GM20000 (cell line): ENCODE measurements around the gene ACSF3.

ENCODE experiments used
- DNase-seq: peaks from one replicate; pipeline ENCODE4 v3.0.0; 2012; ENCODE audit warnings: low spot score
- TF ChIP-seq, protein P1 (sequence below): IDR thresholded peaks from 2 replicates; pipeline ENCODE4 v1.5.1; 2012; ENCODE audit warnings: mild to moderate bottlenecking, control low read depth; ENCODE audit errors: extremely low read depth, missing control alignments

Gene ACSF3

DNA sequence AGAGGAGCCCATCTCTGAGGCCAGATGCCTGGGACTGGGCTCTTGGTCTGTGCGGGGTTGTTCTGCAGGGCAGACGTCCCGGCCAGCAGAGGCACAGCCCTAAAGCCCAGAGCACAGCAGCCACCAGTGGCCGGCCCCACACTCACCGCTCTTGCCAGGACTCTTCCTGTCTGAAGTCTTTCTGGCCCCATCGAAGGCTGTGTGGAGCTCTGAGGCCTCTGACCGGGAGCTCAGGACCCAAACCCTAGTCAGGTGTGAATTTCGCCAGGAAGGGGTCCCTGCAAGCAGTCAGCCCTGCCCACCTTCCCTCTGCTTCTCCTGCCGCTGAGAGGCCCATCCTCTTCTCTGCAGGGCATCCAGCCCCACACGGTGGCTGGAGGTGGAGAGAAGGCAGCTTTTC lies 10.7 kb downstream of the ACSF3 start:
- TF ChIP-seq, protein P1, sequence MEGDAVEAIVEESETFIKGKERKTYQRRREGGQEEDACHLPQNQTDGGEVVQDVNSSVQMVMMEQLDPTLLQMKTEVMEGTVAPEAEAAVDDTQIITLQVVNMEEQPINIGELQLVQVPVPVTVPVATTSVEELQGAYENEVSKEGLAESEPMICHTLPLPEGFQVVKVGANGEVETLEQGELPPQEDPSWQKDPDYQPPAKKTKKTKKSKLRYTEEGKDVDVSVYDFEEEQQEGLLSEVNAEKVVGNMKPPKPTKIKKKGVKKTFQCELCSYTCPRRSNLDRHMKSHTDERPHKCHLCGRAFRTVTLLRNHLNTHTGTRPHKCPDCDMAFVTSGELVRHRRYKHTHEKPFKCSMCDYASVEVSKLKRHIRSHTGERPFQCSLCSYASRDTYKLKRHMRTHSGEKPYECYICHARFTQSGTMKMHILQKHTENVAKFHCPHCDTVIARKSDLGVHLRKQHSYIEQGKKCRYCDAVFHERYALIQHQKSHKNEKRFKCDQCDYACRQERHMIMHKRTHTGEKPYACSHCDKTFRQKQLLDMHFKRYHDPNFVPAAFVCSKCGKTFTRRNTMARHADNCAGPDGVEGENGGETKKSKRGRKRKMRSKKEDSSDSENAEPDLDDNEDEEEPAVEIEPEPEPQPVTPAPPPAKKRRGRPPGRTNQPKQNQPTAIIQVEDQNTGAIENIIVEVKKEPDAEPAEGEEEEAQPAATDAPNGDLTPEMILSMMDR = no peak

DNA sequence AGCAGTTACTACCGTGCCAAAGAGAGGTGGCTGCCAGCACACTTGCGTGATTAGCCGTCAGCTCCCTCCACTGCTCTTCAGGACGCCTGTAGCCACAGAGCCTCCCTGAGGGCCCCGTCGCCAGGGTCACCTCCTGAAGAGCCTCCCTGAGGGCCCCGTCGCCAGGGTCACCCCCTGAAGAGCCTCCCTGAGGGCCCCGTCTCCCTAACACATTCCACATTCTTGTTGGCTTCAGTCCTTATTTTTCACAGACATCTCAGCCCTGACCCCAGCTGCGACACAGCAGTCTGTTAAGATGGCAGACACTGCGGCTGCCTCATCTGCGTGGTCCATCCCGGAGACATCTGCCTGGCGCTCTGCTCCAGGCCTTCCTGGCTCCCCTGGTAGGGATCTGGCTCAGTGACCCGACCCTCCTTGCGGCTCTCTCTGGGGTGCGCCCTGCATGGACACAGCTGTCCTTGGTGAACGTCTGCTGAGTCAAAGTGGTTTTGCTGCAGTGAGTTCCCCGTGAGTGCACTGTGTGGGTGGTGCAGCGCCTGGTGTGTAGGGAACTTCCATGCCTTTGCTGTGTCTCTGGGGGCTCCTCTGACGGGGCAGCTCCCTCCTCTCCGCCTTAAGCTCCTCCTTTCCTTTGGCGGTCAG lies 11.4 kb downstream of the ACSF3 start:
- TF ChIP-seq, protein P1 = no peak
- peak; percentile 85 for DNase-seq

More for the DNA sequence above, 10.7 kb downstream of the ACSF3 start:
- DNase-seq = no peak

DNA sequence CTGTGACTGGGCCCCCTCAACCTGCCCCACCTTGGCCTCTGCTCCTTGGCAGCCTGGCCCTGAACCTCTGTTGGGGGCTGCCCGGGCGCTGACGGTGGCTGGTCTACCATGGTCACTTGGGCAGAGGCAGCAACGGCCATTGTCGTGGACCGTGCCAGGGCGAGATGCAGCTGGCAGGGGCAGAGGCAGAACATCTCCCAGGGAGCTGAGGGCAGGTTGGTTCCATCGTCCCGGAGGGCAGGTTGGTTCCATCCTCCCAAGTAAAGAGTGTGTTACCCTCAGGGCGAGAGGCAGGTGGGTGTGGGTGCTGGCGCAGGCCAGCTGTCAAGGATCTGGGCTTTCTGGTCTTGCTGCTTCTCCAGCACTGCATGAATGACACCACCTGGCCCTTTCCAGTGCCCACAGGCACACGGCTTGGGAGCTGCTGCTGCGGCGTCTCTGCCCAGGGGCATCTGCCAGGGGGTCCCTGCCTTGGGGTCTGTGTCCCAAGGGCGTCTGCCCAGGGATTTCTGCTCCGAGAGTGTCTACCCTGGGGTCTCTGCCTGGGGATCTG lies 12.0 kb downstream of the ACSF3 start:
- TF ChIP-seq, protein P1 = no peak
- DNase-seq = no peak

DNA sequence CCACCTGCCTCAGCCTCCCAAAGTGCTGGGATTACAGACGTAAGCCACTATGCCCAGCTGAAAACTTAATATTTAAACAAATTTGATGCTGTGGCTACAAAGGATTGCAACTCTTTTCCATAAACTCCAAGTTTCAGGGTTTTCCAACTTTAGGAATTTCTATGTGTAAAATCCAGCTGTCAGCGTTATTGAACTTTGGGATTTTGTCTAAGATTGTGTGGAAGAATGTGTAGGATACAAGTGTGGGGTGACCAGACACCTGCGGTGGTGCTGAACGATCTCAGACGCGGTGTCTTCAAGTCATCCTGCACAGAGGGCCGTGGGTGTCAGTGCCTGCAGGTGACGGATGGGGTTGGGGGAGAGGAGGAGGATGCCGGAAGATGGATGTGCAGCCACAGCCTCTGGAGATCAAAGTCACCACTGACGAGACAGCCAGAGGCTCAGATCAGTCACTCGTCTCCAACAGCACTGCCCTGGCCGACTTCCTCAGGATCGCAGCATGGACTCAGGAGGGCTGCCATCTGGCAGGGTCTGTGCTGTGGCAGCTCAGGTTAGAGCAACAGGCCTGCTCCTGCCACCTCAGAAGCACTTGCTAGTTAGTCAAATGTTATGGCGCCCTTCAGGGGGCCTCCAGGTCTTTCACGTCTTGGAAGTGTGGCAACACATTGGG lies 13.0 kb downstream of the ACSF3 start:
- DNase-seq = no peak
- TF ChIP-seq, protein P1 = no peak

DNA sequence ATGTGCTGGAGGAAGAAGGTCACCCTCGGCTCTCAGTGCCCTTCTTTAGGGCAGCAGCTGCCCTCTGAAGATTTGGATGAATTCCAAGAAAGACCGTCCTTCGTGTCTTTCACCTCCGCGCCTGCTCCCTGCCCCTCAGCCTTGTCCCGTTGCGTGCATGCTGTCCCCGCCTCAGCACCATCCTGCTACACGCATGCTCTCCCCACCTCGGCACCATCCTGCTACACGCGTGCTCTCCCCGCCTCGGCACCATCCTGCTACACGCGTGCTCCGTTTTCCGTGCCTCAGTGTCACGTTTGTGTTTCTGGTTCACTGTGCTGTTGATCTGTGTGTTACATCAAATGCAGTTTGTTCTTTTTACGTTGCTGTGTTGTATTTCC lies 13.5 kb downstream of the ACSF3 start:
- no peak for DNase-seq
- TF ChIP-seq, protein P1 = no peak

DNA sequence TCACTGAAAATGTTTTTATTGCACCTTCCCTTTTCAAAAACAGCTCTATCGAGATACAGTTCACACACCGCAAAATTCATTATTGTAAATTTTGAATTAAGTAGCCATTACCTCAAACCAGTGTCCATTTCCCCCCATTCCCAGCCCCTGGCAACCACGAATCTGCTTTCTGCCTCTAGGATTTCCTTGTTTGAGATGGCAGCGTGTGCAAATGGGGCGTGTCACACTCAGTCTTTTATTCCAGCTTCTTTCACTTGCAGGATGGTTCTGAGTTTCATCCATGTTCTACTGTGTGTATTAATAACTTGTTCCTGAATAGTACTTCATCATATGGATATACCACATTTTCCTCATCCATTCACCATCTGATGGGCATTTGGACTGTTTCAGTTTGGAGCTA lies 14.8 kb downstream of the ACSF3 start:
- DNase-seq = no peak
- TF ChIP-seq, protein P1 = no peak

DNA sequence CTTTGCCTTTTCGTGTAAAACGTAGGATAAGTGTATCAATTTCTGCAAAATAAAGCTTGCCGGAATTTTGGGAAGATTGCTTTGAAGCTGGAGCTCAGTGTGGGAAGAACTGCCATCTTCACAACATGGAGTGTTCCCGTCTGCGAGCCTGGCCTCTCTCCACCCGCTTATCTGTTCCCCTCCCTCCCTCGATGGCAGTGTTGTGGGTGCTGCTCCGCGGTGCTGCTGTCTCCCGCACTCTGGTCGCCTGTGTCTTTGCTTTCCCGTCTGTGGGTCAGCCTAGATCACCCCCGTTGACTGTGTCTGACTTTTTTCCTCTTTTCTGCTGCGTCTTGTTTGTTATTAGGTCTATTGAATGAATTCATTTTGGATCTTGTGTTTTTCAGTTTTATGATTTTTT lies 17.0 kb downstream of the ACSF3 start:
- no peak for DNase-seq
- TF ChIP-seq, protein P1 = no peak
